ENCODE results near the gene KRT7. TPM values are rescaled to one million over a fixed set of nuclear protein-coding genes. Genes with fewer than 3 reads are reported as not detected.

KRT7 gene
- total RNA-seq, 1 donor from 2014 or later, result not detected

GRCh38 chr12:52199294-52199919, 33.6 kb upstream of the KRT7 start:
- Mint-ChIP-seq H3K27ac (ENCODE audit: unreplicated experiment) (peak overlapping the region; percentile 76), H3K36me3 (ENCODE audit: low read depth, unreplicated experiment) (peaks cover 4% of the 10 kb centered on the region), H3K27me3 (ENCODE audit: unreplicated experiment) (peaks cover 12% of the 10 kb centered on the region), H3K4me1 (ENCODE audit: unreplicated experiment) (peaks cover 44% of the 10 kb centered on the region), H3K4me3 (ENCODE audit: unreplicated experiment) (no peak overlapping the region), H3K9me3 (ENCODE audit: unreplicated experiment) (no peaks in the 10 kb centered on the region)
- no peak for TF ChIP-seq CTCF (IDR thresholded peaks at IDR 0.05; ENCODE audit: unreplicated experiment)
- no peak for DNase-seq (ENCODE audit: low spot score)

GRCh38 chr12:52200086-52200780, 32.8 kb upstream of the KRT7 start:
- no peak overlapping the region for H3K27ac Mint-ChIP-seq (ENCODE audit: unreplicated experiment)
- DNase-seq (ENCODE audit: low spot score), result no peak
- H3K4me1 Mint-ChIP-seq (ENCODE audit: unreplicated experiment), result peaks cover 39% of the 10 kb centered on the region

GRCh38 chr12:52200781-52201450, 32.1 kb upstream of the KRT7 start:
- Mint-ChIP-seq H3K9me3 (ENCODE audit: unreplicated experiment) (no peaks in the 10 kb centered on the region), H3K27me3 (ENCODE audit: unreplicated experiment) (peaks cover 14% of the 10 kb centered on the region), H3K36me3 (ENCODE audit: low read depth, unreplicated experiment) (peaks cover 4% of the 10 kb centered on the region), H3K4me3 (ENCODE audit: unreplicated experiment) (no peak overlapping the region), H3K4me1 (ENCODE audit: unreplicated experiment) (peaks cover 34% of the 10 kb centered on the region), H3K27ac (ENCODE audit: unreplicated experiment) (no peak overlapping the region)
- no peak for DNase-seq (ENCODE audit: low spot score)
- TF ChIP-seq CTCF (IDR thresholded peaks at IDR 0.05; ENCODE audit: unreplicated experiment), result no peak

More at GRCh38 chr12:52200086-52200780, 32.8 kb upstream of the KRT7 start:
- Mint-ChIP-seq H3K27me3 (ENCODE audit: unreplicated experiment) (peaks cover 12% of the 10 kb centered on the region), H3K36me3 (ENCODE audit: low read depth, unreplicated experiment) (peaks cover 4% of the 10 kb centered on the region), H3K9me3 (ENCODE audit: unreplicated experiment) (no peaks in the 10 kb centered on the region), H3K4me3 (ENCODE audit: unreplicated experiment) (no peak overlapping the region)
- no peak for TF ChIP-seq CTCF (IDR thresholded peaks at IDR 0.05; ENCODE audit: unreplicated experiment)

DNA sequence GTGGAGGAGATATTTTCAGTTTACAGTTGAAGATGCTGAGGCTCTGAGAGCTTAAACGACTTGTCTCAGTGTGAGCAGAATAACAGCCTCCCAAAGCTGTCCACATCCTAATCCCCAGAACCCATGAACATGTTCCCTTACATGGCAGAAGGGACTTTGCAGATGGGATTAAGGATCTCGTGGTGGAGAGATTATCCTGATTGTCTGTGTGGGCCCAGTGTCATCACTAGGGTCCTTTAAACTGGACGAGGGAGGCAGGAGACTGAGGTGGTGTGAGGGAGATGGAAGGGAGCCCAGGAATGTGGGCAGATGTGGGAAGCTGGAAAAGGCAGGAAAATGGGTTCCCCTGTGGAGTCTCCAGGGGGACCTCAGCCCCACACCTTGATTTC, 31.6 kb upstream of the KRT7 start:
- peaks cover 14% of the 10 kb centered on the region for H3K27me3 Mint-ChIP-seq (ENCODE audit: unreplicated experiment)
- H3K36me3 Mint-ChIP-seq (ENCODE audit: low read depth, unreplicated experiment), result peaks cover 4% of the 10 kb centered on the region
- no peaks in the 10 kb centered on the region for H3K9me3 Mint-ChIP-seq (ENCODE audit: unreplicated experiment)
- H3K4me1 Mint-ChIP-seq (ENCODE audit: unreplicated experiment), result peaks cover 36% of the 10 kb centered on the region
- no peak for TF ChIP-seq CTCF (IDR thresholded peaks at IDR 0.05; ENCODE audit: unreplicated experiment)
- peak overlapping the region; percentile 29 for H3K4me3 Mint-ChIP-seq (ENCODE audit: unreplicated experiment)
- H3K27ac Mint-ChIP-seq (ENCODE audit: unreplicated experiment), result no peak overlapping the region
- no peak for DNase-seq (ENCODE audit: low spot score)

Data from endothelial cell (in vitro differentiated cells).